ENCODE results near the gene NAA15.
"Not testable (repeated sequence)": the region's sequence is repeated elsewhere in the genome, so short reads cannot be mapped to it uniquely, and the experiment has no call there.

Gene NAA15

DNA sequence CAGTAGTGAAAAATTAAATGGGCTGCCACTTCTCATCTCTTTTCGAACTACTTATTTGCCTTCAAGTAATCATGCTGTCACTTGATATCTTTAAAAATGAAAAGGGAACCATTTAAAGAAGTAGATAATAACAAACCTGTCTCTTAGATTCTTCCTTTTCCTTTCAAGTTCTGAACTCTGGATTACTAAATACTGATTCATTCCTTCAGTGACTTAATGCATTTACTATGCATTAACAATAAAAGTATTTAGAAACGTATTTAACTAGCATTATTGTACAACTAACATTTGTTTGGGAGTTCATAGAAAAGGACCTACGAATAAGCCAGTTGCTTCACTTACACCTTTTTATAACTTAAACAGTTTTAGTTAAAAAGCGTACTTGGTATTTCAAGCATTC is 91.5 kb downstream of the NAA15 start:
- no peak for TF ChIP-seq POLR2A (IDR thresholded peaks at IDR 0.05; ENCODE audit: extremely low read depth, insufficient read length)
- TF ChIP-seq CTCF (IDR thresholded peaks at IDR 0.05; ENCODE audit: low read depth, low read length), result no peak
- TF ChIP-seq MYC (IDR thresholded peaks at IDR 0.05; ENCODE audit: low read depth, low read length), result no peak
- TF ChIP-seq MAX (IDR thresholded peaks at IDR 0.05; ENCODE audit: low read depth, low read length), result no peak
- H3K4me3 ChIP-seq (ENCODE audit: low read depth, low read length), result no peak overlapping the region
- no peak for DNase-seq (ENCODE audit: low read depth)

DNA sequence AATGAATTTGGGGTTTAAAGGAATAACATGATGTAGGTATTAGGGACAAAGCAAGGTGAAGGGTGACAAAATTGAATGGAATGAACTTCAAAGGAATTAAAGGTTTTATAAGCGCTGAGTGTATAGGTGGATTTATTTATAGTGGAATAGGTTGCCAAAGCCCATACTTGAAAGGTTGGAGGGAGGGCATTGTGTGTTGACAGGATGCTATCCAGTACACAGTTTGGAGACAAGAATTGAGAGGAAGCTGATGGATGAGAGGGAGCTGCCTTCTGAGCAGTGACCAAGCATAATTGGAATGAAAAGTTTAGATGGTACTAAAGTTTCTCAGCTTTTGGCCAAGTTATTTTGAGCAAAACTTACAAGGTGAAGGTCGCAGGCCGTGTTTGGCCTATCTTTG is 100.1 kb downstream of the NAA15 start:
- TF ChIP-seq CTCF (IDR thresholded peaks at IDR 0.05; ENCODE audit: low read depth, low read length), result no peak
- TF ChIP-seq POLR2A (IDR thresholded peaks at IDR 0.05; ENCODE audit: extremely low read depth, insufficient read length), result no peak
- TF ChIP-seq MAX (IDR thresholded peaks at IDR 0.05; ENCODE audit: low read depth, low read length), result no peak
- TF ChIP-seq MYC (IDR thresholded peaks at IDR 0.05; ENCODE audit: low read depth, low read length), result no peak
- no peak overlapping the region for H3K4me3 ChIP-seq (ENCODE audit: low read depth, low read length)
- DNase-seq (ENCODE audit: low read depth), result no peak

- no peak for TF ChIP-seq MAX (IDR thresholded peaks at IDR 0.05; ENCODE audit: low read depth, low read length)
- no peak for TF ChIP-seq CTCF (IDR thresholded peaks at IDR 0.05; ENCODE audit: low read depth, low read length)
- DNase-seq (ENCODE audit: low read depth), result no peak
- H3K4me3 ChIP-seq (ENCODE audit: low read depth, low read length), result no peak overlapping the region
Measured at GRCh38 chr4:139402436-139402835, 101.1 kb downstream of the NAA15 start.

DNA sequence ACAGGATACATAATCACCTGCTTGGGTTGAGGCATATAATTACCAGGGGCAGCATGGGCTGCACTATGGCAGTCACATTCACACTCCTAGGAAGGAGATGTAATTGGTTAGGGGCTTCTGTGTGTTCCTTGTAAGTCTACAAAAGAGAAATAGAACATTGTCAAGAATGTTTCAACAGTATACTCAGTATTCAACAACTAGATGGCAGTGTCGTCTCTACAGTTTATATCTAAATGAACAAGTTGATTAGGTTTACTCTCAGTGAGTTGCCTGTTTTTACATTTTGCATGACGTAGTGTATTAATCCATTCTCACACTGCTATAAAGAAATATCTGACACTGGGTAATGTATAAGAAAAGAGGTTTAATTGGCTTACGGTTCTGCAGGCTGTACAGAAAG is 102.2 kb downstream of the NAA15 start:
- TF ChIP-seq MYC (IDR thresholded peaks at IDR 0.05; ENCODE audit: low read depth, low read length), result no peak
- TF ChIP-seq CTCF (IDR thresholded peaks at IDR 0.05; ENCODE audit: low read depth, low read length), result no peak
- TF ChIP-seq POLR2A (IDR thresholded peaks at IDR 0.05; ENCODE audit: extremely low read depth, insufficient read length), result no peak
- no peak for TF ChIP-seq MAX (IDR thresholded peaks at IDR 0.05; ENCODE audit: low read depth, low read length)
- DNase-seq (ENCODE audit: low read depth), result peak; percentile 33
- H3K4me3 ChIP-seq (ENCODE audit: low read depth, low read length), result no peak overlapping the region

GRCh38 chr4:139410312-139410711 is 109.0 kb downstream of the NAA15 start:
- H3K4me3 ChIP-seq (ENCODE audit: low read depth, low read length), result no peak overlapping the region
- TF ChIP-seq POLR2A (IDR thresholded peaks at IDR 0.05; ENCODE audit: extremely low read depth, insufficient read length) (no peak), CTCF (IDR thresholded peaks at IDR 0.05; ENCODE audit: low read depth, low read length) (no peak)
- DNase-seq (ENCODE audit: low read depth), result no peak

- H3K4me3 ChIP-seq (ENCODE audit: low read depth, low read length), result not testable (repeated sequence)
- DNase-seq (ENCODE audit: low read depth), result peak; percentile 11
Measured at GRCh38 chr4:139414671-139415210, 113.4 kb downstream of the NAA15 start.
